ENCODE measurements around the gene PCYOX1L. TPM values are rescaled to one million over a fixed set of nuclear protein-coding genes. Genes with fewer than 3 reads are reported as not detected.
"Not testable (repeated sequence)": the region's sequence is repeated elsewhere in the genome, so short reads cannot be mapped to it uniquely, and the experiment has no call there.

The PCYOX1L gene
- total and polyA plus RNA-seq, 2 donors (not counting 1 experiment from before 2014, with no cell fraction given): 7.6 to 9.1 TPM

- no peaks in the 10 kb centered on the region for H3K27me3 ChIP-seq (ENCODE audit: control insufficient read depth, insufficient read depth, low read length)
- TF ChIP-seq EZH2 (IDR thresholded peaks at IDR 0.05; ENCODE audit: low read length, missing control alignments) (no peak), CTCF (conservative IDR thresholded peaks at IDR 0.05 in 1 of 2, IDR thresholded peaks at IDR 0.05 in 1 of 2; ENCODE audit: low read depth in 1 of 2, low read length in 2 of 2) (no peak)
- H2AFZ ChIP-seq (ENCODE audit: low read length): no peak overlapping the region
- no peaks in the 10 kb centered on the region for H3K36me3 ChIP-seq (ENCODE audit: control insufficient read depth, insufficient read depth, low read length)
- no peaks in the 10 kb centered on the region for H3K9me3 ChIP-seq (ENCODE audit: control insufficient read depth, insufficient read depth, low read depth, low read length)
- no peak overlapping the region for H3K9ac ChIP-seq (ENCODE audit: insufficient read depth, low read length)
- H4K20me1 ChIP-seq (ENCODE audit: control insufficient read depth, extremely low read depth, insufficient read depth, low read length): no peaks in the 10 kb centered on the region
- H3K4me1 ChIP-seq (ENCODE audit: control insufficient read depth, extremely low read depth, insufficient read depth, low read length): peaks cover 25% of the 10 kb centered on the region
- H3K4me2 ChIP-seq (ENCODE audit: extremely low read depth, insufficient read depth, low read length): peak overlapping the region; percentile 17
- H3K4me3 ChIP-seq (replicated peaks in 1 of 4; ENCODE audit: control extremely low read depth in 1 of 4, insufficient read depth in 1 of 4, low read depth in 3 of 4, low read length in 4 of 4): no peak overlapping the region
- peak overlapping the region; percentile 71 for H3K27ac ChIP-seq (ENCODE audit: insufficient read depth, low read length)
- peak; percentile 74 to 91 for DNase-seq (ENCODE audit: low read depth in 2 of 2)
- no peaks in the 10 kb centered on the region for H3K79me2 ChIP-seq (ENCODE audit: control insufficient read depth, insufficient read depth, low read length)
Observed at GRCh38 chr5:149387982-149388381, 30.1 kb downstream of the PCYOX1L start.

GRCh38 chr5:149388498-149389190 lies 30.8 kb downstream of the PCYOX1L start:
- H3K9ac ChIP-seq (ENCODE audit: insufficient read depth, low read length): no peak overlapping the region
- H3K9me3 ChIP-seq (ENCODE audit: control insufficient read depth, insufficient read depth, low read depth, low read length): no peaks in the 10 kb centered on the region
- H4K20me1 ChIP-seq (ENCODE audit: control insufficient read depth, extremely low read depth, insufficient read depth, low read length): no peaks in the 10 kb centered on the region
- H3K4me2 ChIP-seq (ENCODE audit: extremely low read depth, insufficient read depth, low read length): no peak overlapping the region
- peak overlapping the region; percentile 71 for H3K27ac ChIP-seq (ENCODE audit: insufficient read depth, low read length)
- H3K36me3 ChIP-seq (ENCODE audit: control insufficient read depth, insufficient read depth, low read length): no peaks in the 10 kb centered on the region
- H3K79me2 ChIP-seq (ENCODE audit: control insufficient read depth, insufficient read depth, low read length): no peaks in the 10 kb centered on the region
- no peaks in the 10 kb centered on the region for H3K27me3 ChIP-seq (ENCODE audit: control insufficient read depth, insufficient read depth, low read length)
- DNase-seq (ENCODE audit: low read depth in 2 of 2): peak in 1 of 2 donors; percentile 23
- no peak for TF ChIP-seq CTCF (conservative IDR thresholded peaks at IDR 0.05 in 1 of 2, IDR thresholded peaks at IDR 0.05 in 1 of 2; ENCODE audit: low read depth in 1 of 2, low read length in 2 of 2)
- no peak for TF ChIP-seq EZH2 (IDR thresholded peaks at IDR 0.05; ENCODE audit: low read length, missing control alignments)
- peaks cover 19% of the 10 kb centered on the region for H3K4me1 ChIP-seq (ENCODE audit: control insufficient read depth, extremely low read depth, insufficient read depth, low read length)
- no peak overlapping the region for H2AFZ ChIP-seq (ENCODE audit: low read length)
- no peak overlapping the region for H3K4me3 ChIP-seq (replicated peaks in 1 of 4; ENCODE audit: control extremely low read depth in 1 of 4, insufficient read depth in 1 of 4, low read depth in 3 of 4, low read length in 4 of 4)

- DNase-seq (ENCODE audit: low read depth in 2 of 2): no peak
- H3K27ac ChIP-seq (ENCODE audit: insufficient read depth, low read length): no peak overlapping the region
Observed at GRCh38 chr5:149389552-149390495, 32.0 kb downstream of the PCYOX1L start.

GRCh38 chr5:149391076-149391475 lies 33.2 kb downstream of the PCYOX1L start:
- not testable (repeated sequence) for H3K36me3 ChIP-seq (ENCODE audit: control insufficient read depth, insufficient read depth, low read length); DNase-seq (ENCODE audit: low read depth in 2 of 2); H3K79me2 ChIP-seq (ENCODE audit: control insufficient read depth, insufficient read depth, low read length); H3K27me3 ChIP-seq (ENCODE audit: control insufficient read depth, insufficient read depth, low read length); H3K4me2 ChIP-seq (ENCODE audit: extremely low read depth, insufficient read depth, low read length); H3K9ac ChIP-seq (ENCODE audit: insufficient read depth, low read length); H3K4me3 ChIP-seq (replicated peaks in 1 of 4; ENCODE audit: control extremely low read depth in 1 of 4, insufficient read depth in 1 of 4, low read depth in 3 of 4, low read length in 4 of 4); H3K4me1 ChIP-seq (ENCODE audit: control insufficient read depth, extremely low read depth, insufficient read depth, low read length); H3K9me3 ChIP-seq (ENCODE audit: control insufficient read depth, insufficient read depth, low read depth, low read length); H2AFZ ChIP-seq (ENCODE audit: low read length); H4K20me1 ChIP-seq (ENCODE audit: control insufficient read depth, extremely low read depth, insufficient read depth, low read length); H3K27ac ChIP-seq (ENCODE audit: insufficient read depth, low read length)

More at GRCh38 chr5:149389552-149390495, 32.0 kb downstream of the PCYOX1L start:
- no peak overlapping the region for H3K4me3 ChIP-seq (replicated peaks in 1 of 4; ENCODE audit: control extremely low read depth in 1 of 4, insufficient read depth in 1 of 4, low read depth in 3 of 4, low read length in 4 of 4)
- no peak for TF ChIP-seq EZH2 (IDR thresholded peaks at IDR 0.05; ENCODE audit: low read length, missing control alignments)
- no peak for TF ChIP-seq CTCF (conservative IDR thresholded peaks at IDR 0.05 in 1 of 2, IDR thresholded peaks at IDR 0.05 in 1 of 2; ENCODE audit: low read depth in 1 of 2, low read length in 2 of 2)
- no peaks in the 10 kb centered on the region for H3K27me3 ChIP-seq (ENCODE audit: control insufficient read depth, insufficient read depth, low read length)
- H2AFZ ChIP-seq (ENCODE audit: low read length): no peak overlapping the region
- peaks cover 18% of the 10 kb centered on the region for H3K4me1 ChIP-seq (ENCODE audit: control insufficient read depth, extremely low read depth, insufficient read depth, low read length)
- no peaks in the 10 kb centered on the region for H3K36me3 ChIP-seq (ENCODE audit: control insufficient read depth, insufficient read depth, low read length)
- no peak overlapping the region for H3K9ac ChIP-seq (ENCODE audit: insufficient read depth, low read length)
- H3K9me3 ChIP-seq (ENCODE audit: control insufficient read depth, insufficient read depth, low read depth, low read length): no peaks in the 10 kb centered on the region
- H4K20me1 ChIP-seq (ENCODE audit: control insufficient read depth, extremely low read depth, insufficient read depth, low read length): no peaks in the 10 kb centered on the region
- H3K79me2 ChIP-seq (ENCODE audit: control insufficient read depth, insufficient read depth, low read length): no peaks in the 10 kb centered on the region
- H3K4me2 ChIP-seq (ENCODE audit: extremely low read depth, insufficient read depth, low read length): no peak overlapping the region

Data from fibroblast of lung (primary cell).